ENCODE results near the gene PDE4A. TPM values are rescaled to one million over a fixed set of nuclear protein-coding genes. Genes with fewer than 3 reads are reported as not detected.
A peak's percentile ranks its signal among the peaks of the same experiment; 100 is the strongest.

The PDE4A gene
- total and polyA plus RNA-seq, 4 donors, result 0.90 to 2.3 (median 1.3) TPM

DNA sequence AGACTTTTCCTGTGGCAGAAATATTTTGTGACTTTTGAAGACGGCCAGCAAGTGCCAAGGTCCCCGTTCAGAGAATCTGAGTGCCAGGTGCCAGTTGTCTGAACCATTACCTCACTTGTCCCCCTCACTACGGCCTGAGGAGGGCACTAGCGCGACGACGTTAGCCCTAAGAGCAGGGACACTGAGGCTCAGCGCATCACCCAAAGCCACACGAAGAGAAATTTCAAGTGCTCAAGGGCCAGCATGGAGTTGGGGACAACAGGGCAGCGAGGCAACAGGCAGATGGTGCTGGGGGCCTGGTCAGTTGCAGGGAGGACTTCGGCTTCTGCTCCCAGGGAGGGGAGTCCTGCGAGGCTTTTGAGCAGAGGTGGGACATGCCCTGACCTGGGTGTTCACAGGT, 30.5 kb upstream of the PDE4A start:
- Histone ChIP-seq H3K27me3 (ENCODE audit: control insufficient read depth in 4 of 4, insufficient read depth in 4 of 4, low read length in 3 of 4) (no peaks in the 10 kb centered on the region), H3K9me3 (ENCODE audit: control insufficient read depth in 4 of 4, low read length in 3 of 4) (no peaks in the 10 kb centered on the region), H3K9ac (ENCODE audit: low read depth in 1 of 2, low read length in 2 of 2) (no peak overlapping the region), H3K4me3 (ENCODE audit: low read depth in 1 of 3, low read length in 3 of 3) (no peak overlapping the region), H3K27ac (ENCODE audit: low read depth in 1 of 2, low read length in 2 of 2) (no peak overlapping the region), H3K4me1 (ENCODE audit: control insufficient read depth in 4 of 4, insufficient read depth in 4 of 4, low read length in 3 of 4) (peaks cover 0 to 6% (median 2%) of the 10 kb centered on the region in 4 donors), H3K36me3 (ENCODE audit: control insufficient read depth in 4 of 4, insufficient read depth in 3 of 4, low read depth in 1 of 4, low read length in 3 of 4) (peaks cover 15 to 35% (median 18%) of the 10 kb centered on the region in 4 donors)
- TF ChIP-seq FOXA2 (IDR thresholded peaks at IDR 0.05) (no peak), YY1 (IDR thresholded peaks at IDR 0.05) (no peak), JUND (IDR thresholded peaks at IDR 0.05) (no peak), SP1 (IDR thresholded peaks at IDR 0.05) (no peak), FOXA1 (IDR thresholded peaks at IDR 0.05) (no peak), RXRA (IDR thresholded peaks at IDR 0.05) (no peak), GABPA (IDR thresholded peaks at IDR 0.05 in 1 of 2, conservative IDR thresholded peaks at IDR 0.05 in 1 of 2) (no peak)
- TF ChIP-seq, protein P1, sequence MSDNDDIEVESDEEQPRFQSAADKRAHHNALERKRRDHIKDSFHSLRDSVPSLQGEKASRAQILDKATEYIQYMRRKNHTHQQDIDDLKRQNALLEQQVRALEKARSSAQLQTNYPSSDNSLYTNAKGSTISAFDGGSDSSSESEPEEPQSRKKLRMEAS (IDR thresholded peaks at IDR 0.05), result no peak
- TF ChIP-seq, protein P2, sequence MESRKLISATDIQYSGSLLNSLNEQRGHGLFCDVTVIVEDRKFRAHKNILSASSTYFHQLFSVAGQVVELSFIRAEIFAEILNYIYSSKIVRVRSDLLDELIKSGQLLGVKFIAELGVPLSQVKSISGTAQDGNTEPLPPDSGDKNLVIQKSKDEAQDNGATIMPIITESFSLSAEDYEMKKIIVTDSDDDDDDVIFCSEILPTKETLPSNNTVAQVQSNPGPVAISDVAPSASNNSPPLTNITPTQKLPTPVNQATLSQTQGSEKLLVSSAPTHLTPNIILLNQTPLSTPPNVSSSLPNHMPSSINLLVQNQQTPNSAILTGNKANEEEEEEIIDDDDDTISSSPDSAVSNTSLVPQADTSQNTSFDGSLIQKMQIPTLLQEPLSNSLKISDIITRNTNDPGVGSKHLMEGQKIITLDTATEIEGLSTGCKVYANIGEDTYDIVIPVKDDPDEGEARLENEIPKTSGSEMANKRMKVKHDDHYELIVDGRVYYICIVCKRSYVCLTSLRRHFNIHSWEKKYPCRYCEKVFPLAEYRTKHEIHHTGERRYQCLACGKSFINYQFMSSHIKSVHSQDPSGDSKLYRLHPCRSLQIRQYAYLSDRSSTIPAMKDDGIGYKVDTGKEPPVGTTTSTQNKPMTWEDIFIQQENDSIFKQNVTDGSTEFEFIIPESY (IDR thresholded peaks at IDR 0.05), result no peak
- WGBS, result 49% methylated on average over 12 of the region's 12 CpGs
- no peak for DNase-seq (ENCODE audit: low spot score)

DNA sequence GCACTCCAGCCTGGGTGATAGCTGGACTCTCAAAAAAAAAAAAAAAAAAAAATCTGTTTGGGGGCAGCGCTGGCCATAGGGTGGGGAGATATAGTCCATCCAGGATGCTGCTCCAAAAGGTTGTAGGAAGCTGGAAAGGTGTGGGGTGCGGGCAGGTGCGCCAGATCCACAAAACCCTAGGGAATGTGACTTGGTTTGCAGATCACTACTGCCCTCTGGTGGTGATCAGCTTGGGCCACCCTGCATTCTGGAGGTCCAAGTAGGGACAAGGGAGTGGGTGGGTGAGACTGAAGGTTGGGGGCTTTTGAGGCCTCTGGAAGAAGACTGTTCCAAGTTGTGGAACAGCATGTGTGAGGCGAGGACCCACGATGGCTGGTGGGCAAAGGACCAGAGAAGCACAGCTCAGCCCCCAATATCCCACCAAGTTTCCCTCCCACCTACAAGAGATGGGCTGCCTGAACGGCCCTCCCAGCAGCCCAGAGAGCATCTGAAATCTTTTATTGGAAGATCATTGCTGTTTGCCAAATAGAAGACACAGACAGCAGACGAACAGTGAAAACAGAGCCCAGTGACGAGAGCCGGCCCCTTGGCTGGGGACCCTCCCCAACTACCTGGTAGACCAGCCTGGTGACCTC, 29.6 kb upstream of the PDE4A start:
- no peak overlapping the region for H3K27ac ChIP-seq (ENCODE audit: low read depth in 1 of 2, low read length in 2 of 2)
- H3K9me3 ChIP-seq (ENCODE audit: control insufficient read depth in 4 of 4, low read length in 3 of 4), result no peaks in the 10 kb centered on the region
- peaks cover 0 to 6% (median 2%) of the 10 kb centered on the region in 4 donors for H3K4me1 ChIP-seq (ENCODE audit: control insufficient read depth in 4 of 4, insufficient read depth in 4 of 4, low read length in 3 of 4)
- peaks cover 16 to 41% (median 23%) of the 10 kb centered on the region in 4 donors for H3K36me3 ChIP-seq (ENCODE audit: control insufficient read depth in 4 of 4, insufficient read depth in 3 of 4, low read depth in 1 of 4, low read length in 3 of 4)
- H3K4me3 ChIP-seq (ENCODE audit: low read depth in 1 of 3, low read length in 3 of 3), result no peak overlapping the region
- peak; percentile 80 for DNase-seq (ENCODE audit: low spot score)
- H3K27me3 ChIP-seq (ENCODE audit: control insufficient read depth in 4 of 4, insufficient read depth in 4 of 4, low read length in 3 of 4), result no peaks in the 10 kb centered on the region
- H3K9ac ChIP-seq (ENCODE audit: low read depth in 1 of 2, low read length in 2 of 2), result no peak overlapping the region
- WGBS, result 51% methylated on average over 9 of the region's 9 CpGs
- TF ChIP-seq HNF4A (conservative IDR thresholded peaks at IDR 0.05) (no peak), RAD21 (IDR thresholded peaks at IDR 0.05) (peak; percentile 84 to 91), HNF4G (IDR thresholded peaks at IDR 0.05) (no peak), SP1 (IDR thresholded peaks at IDR 0.05) (no peak)
- TF ChIP-seq, protein P3, sequence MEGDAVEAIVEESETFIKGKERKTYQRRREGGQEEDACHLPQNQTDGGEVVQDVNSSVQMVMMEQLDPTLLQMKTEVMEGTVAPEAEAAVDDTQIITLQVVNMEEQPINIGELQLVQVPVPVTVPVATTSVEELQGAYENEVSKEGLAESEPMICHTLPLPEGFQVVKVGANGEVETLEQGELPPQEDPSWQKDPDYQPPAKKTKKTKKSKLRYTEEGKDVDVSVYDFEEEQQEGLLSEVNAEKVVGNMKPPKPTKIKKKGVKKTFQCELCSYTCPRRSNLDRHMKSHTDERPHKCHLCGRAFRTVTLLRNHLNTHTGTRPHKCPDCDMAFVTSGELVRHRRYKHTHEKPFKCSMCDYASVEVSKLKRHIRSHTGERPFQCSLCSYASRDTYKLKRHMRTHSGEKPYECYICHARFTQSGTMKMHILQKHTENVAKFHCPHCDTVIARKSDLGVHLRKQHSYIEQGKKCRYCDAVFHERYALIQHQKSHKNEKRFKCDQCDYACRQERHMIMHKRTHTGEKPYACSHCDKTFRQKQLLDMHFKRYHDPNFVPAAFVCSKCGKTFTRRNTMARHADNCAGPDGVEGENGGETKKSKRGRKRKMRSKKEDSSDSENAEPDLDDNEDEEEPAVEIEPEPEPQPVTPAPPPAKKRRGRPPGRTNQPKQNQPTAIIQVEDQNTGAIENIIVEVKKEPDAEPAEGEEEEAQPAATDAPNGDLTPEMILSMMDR (IDR thresholded peaks at IDR 0.05; ENCODE audit: low read depth, low read length, missing input control), result peak; percentile 86

DNA sequence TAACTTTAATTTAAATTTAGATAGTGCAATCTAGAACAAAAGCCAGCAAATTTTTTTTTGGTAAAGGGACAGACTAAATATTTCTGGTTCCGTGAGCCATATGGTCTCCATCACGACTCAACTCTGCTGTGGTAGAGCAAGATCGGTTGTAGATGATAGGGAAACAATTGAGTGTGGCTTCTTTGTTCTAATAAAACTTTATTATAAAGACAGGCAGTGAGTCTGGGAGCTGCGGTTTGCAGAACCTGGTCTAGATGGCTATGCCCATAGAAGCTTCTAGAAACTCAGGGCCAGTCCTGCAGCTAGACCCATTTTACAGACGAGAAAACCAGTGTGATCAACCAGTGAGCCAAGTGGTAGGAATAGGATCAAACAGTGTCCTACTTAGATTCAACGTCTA, 28.2 kb upstream of the PDE4A start:
- DNase-seq (ENCODE audit: low spot score), result no peak
- Histone ChIP-seq H3K9me3 (ENCODE audit: control insufficient read depth in 4 of 4, low read length in 3 of 4) (no peaks in the 10 kb centered on the region), H3K9ac (ENCODE audit: low read depth in 1 of 2, low read length in 2 of 2) (no peak overlapping the region), H3K27me3 (ENCODE audit: control insufficient read depth in 4 of 4, insufficient read depth in 4 of 4, low read length in 3 of 4) (no peaks in the 10 kb centered on the region), H3K27ac (ENCODE audit: low read depth in 1 of 2, low read length in 2 of 2) (no peak overlapping the region), H3K4me1 (ENCODE audit: control insufficient read depth in 4 of 4, insufficient read depth in 4 of 4, low read length in 3 of 4) (peaks cover 0 to 6% (median 2%) of the 10 kb centered on the region in 4 donors), H3K36me3 (ENCODE audit: control insufficient read depth in 4 of 4, insufficient read depth in 3 of 4, low read depth in 1 of 4, low read length in 3 of 4) (peaks cover 16 to 45% (median 23%) of the 10 kb centered on the region in 4 donors), H3K4me3 (ENCODE audit: low read depth in 1 of 3, low read length in 3 of 3) (no peak overlapping the region)
- 92% methylated on average over 6 of the region's 6 CpGs for WGBS
- TF ChIP-seq, protein P1 (IDR thresholded peaks at IDR 0.05), result no peak
- no peak for TF ChIP-seq RXRA (IDR thresholded peaks at IDR 0.05)
- TF ChIP-seq, protein P4, sequence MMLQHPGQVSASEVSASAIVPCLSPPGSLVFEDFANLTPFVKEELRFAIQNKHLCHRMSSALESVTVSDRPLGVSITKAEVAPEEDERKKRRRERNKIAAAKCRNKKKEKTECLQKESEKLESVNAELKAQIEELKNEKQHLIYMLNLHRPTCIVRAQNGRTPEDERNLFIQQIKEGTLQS (IDR thresholded peaks at IDR 0.05), result no peak
